ENCODE data around the gene OBSCN. TPM values are rescaled to one million over a fixed set of nuclear protein-coding genes. Genes with fewer than 3 reads are reported as not detected.

Gene OBSCN
- total and polyA plus RNA-seq, 2 of the 13 experiments (the other 11 are each of a cell fraction or from before 2014, with no cell fraction given): 0.20 TPM

- no peak overlapping the region for H3K9ac ChIP-seq (ENCODE audit: insufficient read depth, low read depth, low read length)
- in situ Hi-C loops (cut with HindIII; ENCODE audit: extremely low pct_ligation_motif_present, low pct_unique_long_range_greater_than_20kb) (no loop called here), intact Hi-C loops (cut with micrococcal nuclease; ENCODE audit: unreplicated experiment) (no loop called here)
- no peak for FAIRE-seq
- ChIA-PET CTCF (ENCODE audit: low intra/inter-chr PET ratio, low total read pairs) (no interaction called here), POLR2A (no interaction called here)
- no peak overlapping the region for H3K4me2 ChIP-seq (ENCODE audit: low read depth, low read length)
- peaks cover 28% of the 10 kb centered on the region for H3K9me3 ChIP-seq (ENCODE audit: low read length)
- no peak overlapping the region for H3K27ac ChIP-seq (ENCODE audit: extremely low read length, insufficient read depth, low read length)
- no peak overlapping the region for H3K4me3 ChIP-seq (replicated peaks in 1 of 3; ENCODE audit: insufficient read depth in 1 of 3, low read depth in 2 of 3, low read length in 3 of 3)
- H3K4me1 ChIP-seq (ENCODE audit: insufficient read depth, low read length): no peaks in the 10 kb centered on the region
- 0% methylated on average over 1 of the region's 6 CpGs for WGBS (ENCODE audit: low lambda C conversion rate)
- H4K20me1 ChIP-seq (ENCODE audit: insufficient read depth, low read length): no peaks in the 10 kb centered on the region
- H3K36me3 ChIP-seq (replicated peaks in 1 of 2; ENCODE audit: control insufficient read depth in 1 of 2, insufficient read depth in 2 of 2, low read length in 2 of 2): no peaks in the 10 kb centered on the region
- no TSS peak for BruUV-seq (replicated peaks)
- H2AFZ ChIP-seq (ENCODE audit: low read length): no peak overlapping the region
- H3K79me2 ChIP-seq (ENCODE audit: insufficient read depth, low read length): no peaks in the 10 kb centered on the region
- DNase-seq (ENCODE audit: low spot score): no peak
- TF ChIP-seq ZNF747 (CRISPR knock-in tag; IDR thresholded peaks at IDR 0.05; ENCODE audit: borderline replicate concordance) (no peak), ZNF296 (CRISPR knock-in tag; conservative IDR thresholded peaks at IDR 0.05) (no peak), XRCC5 (optimal IDR thresholded peaks at IDR 0.05; ENCODE audit: low read length) (no peak), HOXA9 (CRISPR knock-in tag; IDR thresholded peaks at IDR 0.05; ENCODE audit: borderline replicate concordance) (no peak), NR2F1 (CRISPR knock-in tag; IDR thresholded peaks at IDR 0.05) (no peak), ZNF607 (CRISPR knock-in tag; IDR thresholded peaks at IDR 0.05; ENCODE audit: borderline replicate concordance) (no peak), ZNF784 (CRISPR knock-in tag; IDR thresholded peaks at IDR 0.05; ENCODE audit: borderline replicate concordance) (no peak), MYC (CRISPR knock-in tag; IDR thresholded peaks at IDR 0.05; ENCODE audit: borderline replicate concordance) (no peak), FOXP4 (CRISPR knock-in tag; IDR thresholded peaks at IDR 0.05) (no peak), SP1 (IDR thresholded peaks at IDR 0.05) (no peak), SP1 (CRISPR knock-in tag; IDR thresholded peaks at IDR 0.05) (no peak), CHCHD3 (CRISPR knock-in tag; IDR thresholded peaks at IDR 0.05) (no peak), ZNF891 (CRISPR knock-in tag; IDR thresholded peaks at IDR 0.05) (no peak), HDAC2 (CRISPR knock-in tag; IDR thresholded peaks at IDR 0.05) (no peak), CBX2 (IDR thresholded peaks at IDR 0.05; ENCODE audit: low read depth, low read length) (no peak), CBX2 (CRISPR knock-in tag; IDR thresholded peaks at IDR 0.05; ENCODE audit: low read depth) (no peak)
- no peak for ATAC-seq
- H3K27me3 ChIP-seq (ENCODE audit: control insufficient read depth in 1 of 2, insufficient read depth in 2 of 2, low read length in 2 of 2): peaks cover 2 to 6% of the 10 kb centered on the region in 2 experiments; a peak in 3 of 5 replicates
Observed at GRCh38 chr1:228312136-228312764, 104.4 kb downstream of the OBSCN start.
